ENCODE data around the gene DCTN4.

The DCTN4 gene

DNA sequence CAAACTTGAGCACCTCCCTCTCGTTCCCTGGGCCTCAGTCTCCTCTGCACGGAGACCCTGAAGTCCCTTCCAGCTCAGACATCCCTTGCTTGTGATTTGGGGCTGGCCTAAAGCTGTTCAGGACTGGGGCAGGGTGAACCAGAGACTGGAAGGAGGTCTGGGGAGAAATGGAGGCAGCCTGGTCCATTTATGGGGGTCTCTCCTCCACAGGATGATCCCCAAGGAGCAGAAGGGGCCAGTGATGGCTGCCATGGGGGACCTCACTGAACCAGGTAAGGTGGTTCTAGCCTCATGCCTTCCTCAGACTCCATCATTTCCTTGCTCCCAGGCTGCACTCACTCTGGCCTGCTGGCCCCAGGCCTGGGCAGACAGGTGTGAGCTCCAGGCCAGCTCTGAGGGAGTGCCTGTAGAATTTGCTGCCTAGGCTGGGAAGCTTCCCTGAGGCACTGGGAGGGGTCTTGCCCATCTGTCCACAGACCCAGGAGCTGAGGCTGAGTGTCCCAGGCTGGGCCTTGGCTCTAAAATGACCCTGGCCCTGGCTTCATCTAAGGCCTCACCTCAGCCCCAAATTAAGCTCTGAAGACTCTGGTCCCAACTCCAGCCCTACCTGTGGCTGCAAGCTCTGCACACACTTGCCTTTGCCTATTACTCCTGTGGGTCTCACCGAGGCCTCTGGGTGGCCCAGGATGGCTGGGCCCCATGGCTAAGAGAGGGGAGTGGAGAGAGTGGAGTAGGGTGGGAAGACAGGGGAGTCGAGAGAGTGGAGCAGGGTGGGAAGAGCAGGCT is 95.9 kb downstream of the DCTN4 start:
- DNase-seq = no peak

DNA sequence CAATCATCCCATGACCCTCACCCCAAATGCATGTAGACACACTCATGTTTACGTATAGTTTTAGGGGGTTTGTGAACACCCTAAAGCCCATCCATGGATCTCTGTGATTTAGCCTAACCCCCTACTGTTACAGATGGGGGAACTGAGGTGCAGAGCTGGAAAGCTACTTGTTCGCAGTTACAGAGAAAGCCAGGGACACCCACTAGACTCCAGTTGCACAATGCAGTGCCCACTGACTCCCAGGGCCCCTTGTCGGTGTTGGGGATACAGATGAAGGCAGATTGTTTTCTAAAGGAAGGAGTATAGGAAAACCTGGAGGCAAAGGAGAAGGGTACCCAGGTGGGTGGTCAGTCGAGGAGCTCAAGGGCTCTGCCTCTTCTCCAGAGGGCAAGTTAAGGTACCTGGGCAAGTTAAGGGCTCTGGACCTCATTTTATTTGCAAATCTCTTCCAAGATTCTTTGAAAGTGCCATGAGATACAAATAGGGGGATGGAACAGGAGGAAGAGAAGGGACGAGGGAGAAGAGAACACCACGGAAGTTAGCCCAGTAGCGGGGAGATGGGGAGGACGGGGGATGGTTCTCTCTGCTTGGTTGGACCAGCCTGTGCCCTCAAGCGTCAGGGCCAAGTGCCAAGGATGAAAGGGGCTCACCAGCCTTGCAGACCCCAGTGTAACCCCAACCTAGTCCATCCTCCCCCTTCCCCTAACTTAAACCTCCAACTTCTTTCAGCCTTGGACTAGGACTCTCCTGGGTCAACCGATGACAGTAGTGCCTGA is 96.8 kb downstream of the DCTN4 start:
- no peak for DNase-seq

DNA sequence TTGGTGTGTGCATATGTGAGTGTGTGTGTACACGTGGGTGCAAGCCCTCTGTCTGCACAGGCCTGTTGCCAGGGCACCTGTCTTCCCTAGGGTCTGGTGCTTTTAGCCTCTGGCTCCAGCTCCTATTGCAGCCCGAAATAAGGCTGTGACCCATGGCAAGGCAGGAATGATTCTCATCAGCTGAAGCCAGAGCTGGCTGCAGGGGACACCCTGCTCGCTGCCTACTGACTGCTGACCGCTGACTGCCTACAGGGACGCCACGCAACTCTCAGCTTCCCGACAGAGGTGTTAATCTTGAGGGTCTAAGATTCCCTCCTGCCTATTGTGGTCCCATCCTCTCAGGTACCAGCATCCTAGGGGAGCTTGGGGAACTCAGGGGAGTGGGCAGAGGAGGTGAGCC is 97.7 kb downstream of the DCTN4 start, which contains the start of gene MYOZ3:
Gene MYOZ3, plus strand, starts transcription at position 166 of the 400 bp plus-strand sequence. CDS start 1,691 bp downstream, outside the sequence.
- no peak for DNase-seq

DNA sequence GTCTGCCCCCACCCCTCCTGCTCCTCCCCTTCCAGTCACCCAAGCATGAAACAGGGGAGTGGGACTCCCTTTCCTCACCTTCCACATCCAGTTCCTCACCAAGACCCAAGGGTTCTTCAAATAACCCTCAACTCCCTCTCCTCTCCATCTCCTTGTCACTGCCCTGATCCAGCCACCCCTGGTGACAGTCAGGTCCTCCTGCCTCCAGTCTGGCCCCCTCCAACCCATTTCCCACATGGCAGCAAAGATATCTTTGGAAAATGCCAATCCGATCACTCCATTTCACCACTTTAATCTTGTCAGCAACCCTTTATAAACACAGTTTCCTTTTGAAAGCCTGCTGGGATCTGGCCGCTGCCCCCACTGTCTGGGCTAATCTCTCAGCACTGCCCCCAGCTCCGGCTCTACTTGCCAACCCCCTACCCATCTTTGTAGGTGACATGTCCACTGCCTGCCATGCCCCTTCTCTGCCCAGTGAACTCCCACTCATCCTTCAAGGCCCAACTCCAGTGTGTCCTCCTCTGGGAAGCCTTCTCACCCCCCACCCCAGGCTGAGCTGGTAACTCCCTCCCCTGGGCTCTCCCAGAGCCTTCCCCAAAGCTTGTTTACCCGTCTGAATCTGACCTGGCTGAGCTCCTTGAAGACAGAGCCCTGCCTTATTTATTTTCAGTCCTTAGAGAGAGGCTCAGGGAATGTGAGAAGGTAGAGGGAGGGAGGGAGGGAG is 98.5 kb downstream of the DCTN4 start:
- no peak for DNase-seq

DNA sequence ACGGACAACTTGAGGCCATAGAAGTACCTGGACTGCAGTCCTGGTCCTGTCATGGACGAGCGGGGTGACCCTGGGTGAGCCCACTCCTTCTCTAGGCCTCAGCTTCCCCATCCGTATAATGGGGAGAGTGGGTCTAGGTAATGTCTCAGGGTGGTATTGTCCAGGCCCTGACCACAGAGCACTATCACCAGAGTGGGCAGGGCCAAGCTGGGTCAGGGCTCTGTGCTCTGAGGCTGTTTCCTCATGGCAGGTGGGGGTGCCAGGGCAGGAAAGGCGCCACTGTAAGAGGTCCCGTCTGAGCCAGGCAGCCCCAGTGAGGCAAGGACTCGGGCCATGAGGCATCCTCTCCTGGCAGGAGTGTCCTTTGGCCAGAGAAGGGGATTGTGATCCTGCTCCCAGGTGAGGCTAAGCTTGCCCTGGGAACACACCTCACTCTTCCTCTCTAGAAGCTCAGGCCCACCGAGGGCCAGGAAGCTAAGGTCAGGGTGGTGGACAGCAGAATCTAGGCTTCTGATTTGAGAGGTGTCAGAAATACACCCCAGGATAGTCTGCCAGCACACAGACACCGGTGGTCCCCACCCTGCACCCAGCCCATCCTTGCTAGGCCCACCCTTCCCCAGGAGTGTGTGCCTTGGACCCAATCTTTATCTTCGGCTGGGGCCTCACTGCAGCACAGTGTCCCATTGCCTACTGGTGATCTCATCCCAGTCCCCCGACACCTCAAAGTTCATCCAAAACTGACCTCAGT is 99.3 kb downstream of the DCTN4 start:
- no peak for DNase-seq

DNA sequence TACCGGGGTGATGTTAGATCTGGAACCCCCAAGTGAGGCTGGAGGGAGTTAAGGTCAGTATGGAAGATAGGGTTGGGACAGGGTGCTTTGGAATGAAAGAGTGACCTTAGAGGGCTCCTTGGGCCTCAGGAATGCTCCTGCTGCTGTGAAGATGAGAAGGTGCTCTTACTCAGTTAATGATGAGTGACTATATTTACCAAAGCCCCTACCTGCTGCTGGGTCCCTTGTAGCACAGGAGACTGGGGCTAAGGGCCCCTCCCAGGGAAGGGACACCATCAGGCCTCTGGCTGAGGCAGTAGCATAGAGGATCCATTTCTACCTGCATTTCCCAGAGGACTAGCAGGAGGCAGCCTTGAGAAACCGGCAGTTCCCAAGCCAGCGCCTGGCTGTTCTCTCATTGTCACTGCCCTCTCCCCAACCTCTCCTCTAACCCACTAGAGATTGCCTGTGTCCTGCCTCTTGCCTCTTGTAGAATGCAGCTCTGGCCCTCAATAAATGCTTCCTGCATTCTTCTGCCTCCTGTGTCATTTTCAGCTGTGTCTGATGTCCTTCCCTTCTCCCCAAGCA is 100.0 kb downstream of the DCTN4 start:
- no peak for DNase-seq

Data from NCI-H1105 (cell line).